Smooth muscle cell (in vitro differentiated cells): ENCODE measurements around the gene RNASET2. TPM values are rescaled to one million over a fixed set of nuclear protein-coding genes. Genes with fewer than 3 reads are reported as not detected.

ENCODE experiments used
- DNase-seq: peaks from one replicate; lab custom pipeline; 2025; ENCODE audit not compliant: unreplicated experiment; lab: John Stamatoyannopoulos, UW
- H2AFZ ChIP-seq: fragments of 200-600 bp; sonication (generic); 2 replicates; pipeline ENCODE4 v1.6.0; 2016; ENCODE audit warnings: antibody characterized with exemption, low read depth, mild to moderate bottlenecking
- H3F3A ChIP-seq: fragments of 200-600 bp; sonication (generic); 2 replicates; pipeline ENCODE4 v1.6.0; 2017; ENCODE audit warnings: antibody characterized with exemption, low read depth
- H3K27ac ChIP-seq: fragments of 200-600 bp; sonication (generic); 2 replicates; pipeline ENCODE4 v1.5.1; 2016; ENCODE audit warnings: low read depth, mild to moderate bottlenecking
- H3K27me3 ChIP-seq: fragments of 200-600 bp; sonication (generic); 2 replicates; pipeline ENCODE4 v1.6.1; 2016; ENCODE audit warnings: low read depth, mild to moderate bottlenecking
- H3K36me3 ChIP-seq: fragments of 200-600 bp; sonication (generic); 2 replicates; pipeline ENCODE4 v1.5.1; 2016; ENCODE audit warnings: low read depth
- H3K4me1 ChIP-seq: fragments of 200-600 bp; sonication (generic); 2 replicates; pipeline ENCODE4 v1.5.1; 2016; ENCODE audit warnings: low read depth
- H3K4me2 ChIP-seq: fragments of 200-600 bp; sonication (generic); 2 replicates; pipeline ENCODE4 v1.6.0; 2016; ENCODE audit warnings: mild to moderate bottlenecking
- H3K4me3 ChIP-seq: fragments of 200-600 bp; sonication (generic); 2 replicates; pipeline ENCODE4 v1.5.1; 2016; ENCODE audit warnings: mild to moderate bottlenecking
- H3K79me2 ChIP-seq: fragments of 200-600 bp; sonication (generic); 2 replicates; pipeline ENCODE4 v1.6.0; 2016; ENCODE audit warnings: low read depth, mild to moderate bottlenecking
- H3K9ac ChIP-seq: fragments of 200-600 bp; sonication (generic); 2 replicates; pipeline ENCODE4 v1.6.0; 2016; ENCODE audit warnings: low read depth
- H3K9me3 ChIP-seq: fragments of 200-600 bp; sonication (generic); replicated peaks from 2 replicates; pipeline ENCODE4 v1.5.1; 2016; ENCODE audit warnings: low read depth
- H4K20me1 ChIP-seq: fragments of 200-600 bp; sonication (generic); 2 replicates; pipeline ENCODE4 v1.6.0; 2016; ENCODE audit warnings: low read depth
- WGBS: methylation state at CpG from one replicate; pipeline ENCODE4 v1.1.7; 2016; ENCODE audit warnings: low lambda C conversion rate; 5-methylcytosine and 5-hydroxymethylcytosine counted together
- polyA plus RNA-seq: library from polyadenylated mRNA; unstranded; fragments of >200 nt; fragmentation: Nextera tagmentation; extraction: Ambion mirVana; gene quantifications from 2 replicates; pipeline ENCODE4 v1.2.1, GENCODE V29; 2016
- total RNA-seq: library from RNA; depleted of rRNA; stranded (reverse); fragments of >200 nt; gene quantifications from 2 replicates; pipeline ENCODE4 v1.2.3, GENCODE V29; 2014
- TF ChIP-seq, protein P1 (sequence below): fragments of 200-600 bp; sonication (generic); IDR thresholded peaks from 2 replicates; pipeline ENCODE4 v1.5.1; 2017; ENCODE audit warnings: borderline replicate concordance, mild to moderate bottlenecking, antibody characterized with exemption; ENCODE audit not compliant: insufficient read depth, poor library complexity, severe bottlenecking

RNASET2 gene
- total and polyA plus RNA-seq, 2 experiments from 2014 or later = 20.6 to 29.3 TPM

GRCh38 chr6:166905013-166905412 lies 51.3 kb downstream of the RNASET2 start:
- Histone ChIP-seq H3K4me1 (peaks cover 3% of the 10 kb centered on the region), H3K4me3 (no peak overlapping the region), H3K27me3 (no peaks in the 10 kb centered on the region), H4K20me1 (no peaks in the 10 kb centered on the region), H3K79me2 (no peaks in the 10 kb centered on the region), H2AFZ (no peak overlapping the region), H3K27ac (no peak overlapping the region), H3K9ac (no peak overlapping the region), H3K4me2 (no peak overlapping the region), H3K36me3 (no peaks in the 10 kb centered on the region), H3F3A (no peaks in the 10 kb centered on the region), H3K9me3 (no peaks in the 10 kb centered on the region)
- 88% methylated on average over 10 of the region's 10 CpGs for WGBS
- TF ChIP-seq, protein P1, sequence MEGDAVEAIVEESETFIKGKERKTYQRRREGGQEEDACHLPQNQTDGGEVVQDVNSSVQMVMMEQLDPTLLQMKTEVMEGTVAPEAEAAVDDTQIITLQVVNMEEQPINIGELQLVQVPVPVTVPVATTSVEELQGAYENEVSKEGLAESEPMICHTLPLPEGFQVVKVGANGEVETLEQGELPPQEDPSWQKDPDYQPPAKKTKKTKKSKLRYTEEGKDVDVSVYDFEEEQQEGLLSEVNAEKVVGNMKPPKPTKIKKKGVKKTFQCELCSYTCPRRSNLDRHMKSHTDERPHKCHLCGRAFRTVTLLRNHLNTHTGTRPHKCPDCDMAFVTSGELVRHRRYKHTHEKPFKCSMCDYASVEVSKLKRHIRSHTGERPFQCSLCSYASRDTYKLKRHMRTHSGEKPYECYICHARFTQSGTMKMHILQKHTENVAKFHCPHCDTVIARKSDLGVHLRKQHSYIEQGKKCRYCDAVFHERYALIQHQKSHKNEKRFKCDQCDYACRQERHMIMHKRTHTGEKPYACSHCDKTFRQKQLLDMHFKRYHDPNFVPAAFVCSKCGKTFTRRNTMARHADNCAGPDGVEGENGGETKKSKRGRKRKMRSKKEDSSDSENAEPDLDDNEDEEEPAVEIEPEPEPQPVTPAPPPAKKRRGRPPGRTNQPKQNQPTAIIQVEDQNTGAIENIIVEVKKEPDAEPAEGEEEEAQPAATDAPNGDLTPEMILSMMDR = no peak
- no peak for DNase-seq

DNA sequence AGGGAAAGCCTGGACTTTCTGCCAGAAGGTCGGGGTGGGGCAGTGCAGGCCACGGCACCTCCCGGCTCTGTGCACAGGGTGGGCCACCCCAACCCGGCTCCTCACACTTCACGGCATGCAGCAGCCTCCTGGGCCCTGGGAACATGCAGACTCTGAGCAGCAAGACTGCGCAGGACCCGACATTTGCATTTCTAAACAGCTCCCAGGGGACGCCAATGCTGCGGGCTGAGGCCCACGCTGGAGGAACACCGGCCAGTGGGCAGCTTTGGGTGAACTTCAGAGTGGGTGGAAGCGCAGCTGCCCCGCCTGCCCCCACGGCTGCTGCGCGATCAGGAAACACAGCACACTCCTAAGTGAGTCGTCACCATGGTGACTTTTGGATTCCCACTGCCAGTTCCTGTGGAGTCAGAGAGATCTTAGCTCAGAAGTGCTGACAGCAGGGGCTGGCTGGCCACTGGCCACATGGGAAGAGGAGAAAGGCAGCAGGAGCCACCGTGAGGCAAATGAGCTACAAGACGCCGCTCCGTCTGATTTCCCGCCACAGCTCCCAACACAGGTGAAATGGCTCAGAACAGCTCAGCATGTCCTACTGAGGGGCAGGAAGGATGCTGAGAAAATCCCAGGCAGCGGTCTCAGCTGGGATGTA lies 52.1 kb downstream of the RNASET2 start:
- no peak overlapping the region for H3K4me2 ChIP-seq
- H3K4me3 ChIP-seq = no peak overlapping the region
- no peaks in the 10 kb centered on the region for H3K27me3 ChIP-seq
- H4K20me1 ChIP-seq = no peaks in the 10 kb centered on the region
- H3K79me2 ChIP-seq = no peaks in the 10 kb centered on the region
- H3K9me3 ChIP-seq = no peaks in the 10 kb centered on the region
- WGBS = 62% methylated on average over 23 of the region's 23 CpGs
- DNase-seq = no peak
- no peaks in the 10 kb centered on the region for H3K36me3 ChIP-seq
- no peaks in the 10 kb centered on the region for H3F3A ChIP-seq
- no peak overlapping the region for H2AFZ ChIP-seq
- peaks cover 3% of the 10 kb centered on the region for H3K4me1 ChIP-seq
- no peak overlapping the region for H3K9ac ChIP-seq
- TF ChIP-seq, protein P1 = no peak
- H3K27ac ChIP-seq = no peak overlapping the region

GRCh38 chr6:166903500-166903899 lies 52.9 kb downstream of the RNASET2 start:
- no peaks in the 10 kb centered on the region for H4K20me1 ChIP-seq
- H3K4me3 ChIP-seq = no peak overlapping the region
- peaks cover 3% of the 10 kb centered on the region for H3K4me1 ChIP-seq
- no peaks in the 10 kb centered on the region for H3K27me3 ChIP-seq
- no peaks in the 10 kb centered on the region for H3K36me3 ChIP-seq
- WGBS = 94% methylated on average over 13 of the region's 13 CpGs
- no peak overlapping the region for H3K9ac ChIP-seq
- TF ChIP-seq, protein P1 = no peak
- no peak overlapping the region for H2AFZ ChIP-seq
- H3K27ac ChIP-seq = no peak overlapping the region
- no peak overlapping the region for H3K4me2 ChIP-seq
- no peaks in the 10 kb centered on the region for H3F3A ChIP-seq
- no peaks in the 10 kb centered on the region for H3K79me2 ChIP-seq
- no peak for DNase-seq
- no peaks in the 10 kb centered on the region for H3K9me3 ChIP-seq

GRCh38 chr6:166903027-166903426 lies 53.3 kb downstream of the RNASET2 start:
- Histone ChIP-seq H4K20me1 (no peaks in the 10 kb centered on the region), H3K9me3 (no peaks in the 10 kb centered on the region), H3K27ac (no peak overlapping the region), H3K36me3 (no peaks in the 10 kb centered on the region), H3K4me2 (no peak overlapping the region), H3K9ac (no peak overlapping the region), H3K27me3 (no peaks in the 10 kb centered on the region), H3K4me1 (peaks cover 3% of the 10 kb centered on the region), H3K79me2 (no peaks in the 10 kb centered on the region), H3K4me3 (no peak overlapping the region), H2AFZ (no peak overlapping the region), H3F3A (no peaks in the 10 kb centered on the region)
- DNase-seq = no peak
- 88% methylated on average over 8 of the region's 8 CpGs for WGBS
- TF ChIP-seq, protein P1 = no peak
